Smooth muscle cell of the brain vasculature (primary cell): ENCODE results near the gene LRRC45.
"Not testable (repeated sequence)": the region's sequence is repeated elsewhere in the genome, so short reads cannot be mapped to it uniquely, and the experiment has no call there.

Source experiments
- DNase-seq: peaks from one replicate; pipeline ENCODE4 v3.0.0-alpha.2; 2012; ENCODE audit warnings: low read depth, low spot score

The LRRC45 gene

GRCh38 chr17:82022981-82023446 lies at the start of gene LRRC45:
Gene LRRC45, plus strand, starts transcription at chr17:82023305. Its CDS starts 339 bp downstream, at chr17:82023644.
- DNase-seq: peak; percentile 99

GRCh38 chr17:81973432-81973831 lies 49.7 kb upstream of the LRRC45 start:
- no peak for DNase-seq

DNA sequence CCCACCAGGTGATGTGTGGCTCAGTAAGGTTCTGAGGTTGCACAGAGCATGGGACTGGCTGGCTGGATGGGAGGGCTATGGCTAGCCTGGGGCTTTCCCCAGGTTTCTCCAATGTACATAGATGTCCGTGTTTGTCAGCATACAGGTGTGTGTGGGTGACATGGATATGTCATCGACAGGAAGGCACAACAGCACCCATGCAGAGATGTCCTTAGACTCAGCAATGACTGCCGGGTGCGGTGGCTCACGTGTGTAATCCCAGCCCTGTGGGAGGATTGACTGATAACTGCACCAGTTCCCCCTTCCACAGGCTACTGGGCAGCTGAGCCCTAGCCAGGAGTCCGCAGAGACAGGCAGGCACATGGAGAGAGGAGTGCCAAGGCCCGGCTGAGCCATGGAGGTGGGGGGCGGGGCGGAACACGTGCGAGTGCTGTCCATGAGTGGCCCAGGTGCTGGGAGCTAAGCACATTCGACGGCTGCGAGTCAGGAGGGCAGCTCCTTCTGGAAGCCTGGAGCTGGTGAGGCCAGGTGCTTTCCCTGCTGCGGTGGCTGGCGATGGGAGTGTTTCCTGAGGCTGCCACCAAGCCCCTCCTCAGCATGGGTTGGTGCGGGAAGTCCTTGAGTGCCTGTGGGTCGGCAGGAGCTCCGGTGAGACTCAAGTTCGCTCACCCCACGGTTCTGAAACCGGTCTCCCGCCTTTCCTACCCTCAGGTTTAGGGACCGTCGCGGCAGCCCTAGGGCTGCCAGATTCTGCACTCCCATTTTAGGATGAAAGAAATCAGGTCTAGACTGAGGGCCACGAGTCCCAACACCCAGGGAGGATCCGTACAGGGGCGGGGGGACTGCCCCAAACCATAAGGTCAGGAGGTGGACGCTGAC lies 46.5 kb upstream of the LRRC45 start:
- DNase-seq: no peak

DNA sequence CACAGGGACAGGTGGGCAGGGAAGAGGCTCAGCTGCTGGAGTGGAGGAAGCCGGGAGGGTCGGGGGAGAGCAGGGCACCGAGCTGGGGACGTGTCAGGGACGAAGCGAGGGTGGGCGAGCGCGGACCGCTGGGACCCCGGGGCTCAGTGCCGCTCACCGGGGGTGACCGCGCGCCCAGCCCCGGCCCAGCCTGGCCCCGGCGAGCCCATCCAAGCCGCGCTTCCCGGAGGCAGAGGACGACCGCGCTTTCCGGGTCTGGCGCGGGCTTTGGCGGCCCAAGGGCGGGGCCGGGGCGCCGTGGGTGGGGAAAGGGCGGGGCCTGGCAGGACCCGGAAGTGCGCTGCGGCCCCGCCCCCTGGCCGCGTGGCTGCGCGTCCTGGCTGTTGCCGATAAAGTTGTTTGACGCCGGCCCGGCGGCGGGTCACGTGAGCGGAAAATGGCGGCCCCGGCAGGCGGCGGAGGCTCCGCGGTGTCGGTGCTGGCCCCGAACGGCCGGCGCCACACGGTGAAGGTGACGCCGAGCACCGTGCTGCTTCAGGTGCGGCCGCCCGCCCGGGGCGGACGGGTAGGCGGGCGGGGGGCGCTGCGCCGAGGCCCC lies 45.8 kb upstream of the LRRC45 start, which contains the start of gene ASPSCR1:
ASPSCR1 (plus strand) TSS at position 419 of the 598 bp plus-strand sequence; CDS start at position 437, 18 bp downstream.
- DNase-seq: peak; percentile 80

DNA sequence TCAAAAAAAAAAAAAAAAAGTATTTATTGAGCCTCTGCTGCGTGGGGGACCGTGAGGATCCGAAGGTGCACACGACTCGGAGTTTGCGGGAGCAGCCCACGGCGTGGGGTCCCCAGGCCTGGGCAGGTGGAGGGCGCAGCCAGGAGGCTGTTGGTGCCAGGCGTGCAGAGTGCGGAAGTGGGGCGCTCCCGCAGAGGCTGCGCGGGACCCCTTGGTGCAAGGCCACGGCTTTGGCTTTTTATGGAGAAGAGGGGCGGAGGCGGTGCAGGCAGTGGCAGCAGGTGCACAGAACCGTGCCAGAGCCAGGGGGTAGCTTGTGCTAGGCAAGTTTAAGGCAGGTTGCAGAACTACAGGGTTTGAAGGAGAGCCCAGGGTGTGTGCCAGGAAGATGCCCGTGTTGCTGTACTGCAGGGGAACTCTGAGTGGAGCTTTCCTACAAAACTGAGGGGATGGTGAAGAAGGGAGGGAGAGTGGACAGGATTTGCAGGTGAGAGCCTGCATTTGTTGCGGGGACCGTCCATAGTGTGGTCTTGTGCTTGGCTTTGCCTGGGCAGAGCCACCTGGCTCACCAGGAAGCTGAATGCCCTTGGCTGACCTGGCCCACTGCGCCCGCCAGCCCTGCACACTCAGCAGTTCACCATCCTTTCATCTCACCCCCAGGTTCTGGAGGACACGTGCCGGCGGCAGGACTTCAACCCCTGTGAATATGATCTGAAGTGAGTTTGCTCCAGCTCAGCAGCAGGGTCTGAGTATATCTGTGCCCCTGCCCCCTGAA lies 44.4 kb upstream of the LRRC45 start:
- DNase-seq: no peak

GRCh38 chr17:81980122-81980521 lies 43.0 kb upstream of the LRRC45 start:
- DNase-seq: no peak

GRCh38 chr17:81980707-81981343 lies 42.3 kb upstream of the LRRC45 start:
- no peak for DNase-seq

DNA sequence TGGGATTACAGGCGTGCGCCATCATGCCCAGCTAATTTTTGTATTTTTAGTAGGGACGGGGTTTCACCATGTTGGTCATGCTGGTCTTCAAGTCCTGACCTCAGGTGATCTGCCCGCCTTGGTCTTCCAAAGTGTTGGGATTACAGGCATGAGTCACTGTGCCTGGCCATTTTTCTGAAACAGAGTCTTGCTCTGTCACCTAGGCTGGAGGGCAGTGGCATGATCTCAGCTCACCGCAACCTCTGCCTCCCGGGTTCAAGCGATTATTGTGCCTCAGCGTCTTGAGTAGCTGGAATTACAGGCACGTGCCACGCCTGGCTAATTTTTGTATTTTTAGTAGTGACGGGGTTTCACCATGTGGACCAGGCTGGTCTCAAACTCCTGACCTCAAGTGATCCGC lies 41.6 kb upstream of the LRRC45 start:
- not testable (repeated sequence) for DNase-seq

DNA sequence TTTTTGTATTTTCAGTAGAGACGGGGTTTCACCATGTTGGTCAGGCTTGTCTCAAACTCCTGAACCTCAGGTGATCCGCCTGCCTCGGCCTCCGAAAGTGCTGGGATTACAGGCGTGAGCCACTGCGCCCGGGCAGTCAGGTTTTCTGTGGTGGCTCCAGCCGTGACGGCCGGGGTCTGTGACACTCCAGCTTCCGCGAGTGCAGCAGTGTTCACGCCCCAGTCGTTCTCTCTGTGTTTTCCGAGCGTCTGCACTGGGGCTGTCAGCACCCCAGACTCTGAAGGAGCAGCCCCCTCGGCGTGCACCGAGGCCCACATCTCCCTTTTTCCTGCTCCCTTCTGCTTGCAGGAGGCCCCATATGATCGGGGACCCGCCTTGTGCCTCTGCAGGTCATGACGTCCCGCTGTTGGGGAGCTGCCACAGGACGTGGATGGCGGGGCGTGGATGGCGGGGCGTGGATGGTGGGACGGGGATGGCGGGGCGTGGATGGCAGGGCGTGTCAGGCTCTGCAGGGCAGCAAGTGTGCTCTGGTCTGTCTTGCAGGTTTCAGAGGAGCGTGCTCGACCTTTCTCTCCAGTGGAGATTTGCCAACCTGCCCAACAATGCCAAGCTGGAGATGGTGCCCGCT lies 40.0 kb upstream of the LRRC45 start:
- no peak for DNase-seq

DNA sequence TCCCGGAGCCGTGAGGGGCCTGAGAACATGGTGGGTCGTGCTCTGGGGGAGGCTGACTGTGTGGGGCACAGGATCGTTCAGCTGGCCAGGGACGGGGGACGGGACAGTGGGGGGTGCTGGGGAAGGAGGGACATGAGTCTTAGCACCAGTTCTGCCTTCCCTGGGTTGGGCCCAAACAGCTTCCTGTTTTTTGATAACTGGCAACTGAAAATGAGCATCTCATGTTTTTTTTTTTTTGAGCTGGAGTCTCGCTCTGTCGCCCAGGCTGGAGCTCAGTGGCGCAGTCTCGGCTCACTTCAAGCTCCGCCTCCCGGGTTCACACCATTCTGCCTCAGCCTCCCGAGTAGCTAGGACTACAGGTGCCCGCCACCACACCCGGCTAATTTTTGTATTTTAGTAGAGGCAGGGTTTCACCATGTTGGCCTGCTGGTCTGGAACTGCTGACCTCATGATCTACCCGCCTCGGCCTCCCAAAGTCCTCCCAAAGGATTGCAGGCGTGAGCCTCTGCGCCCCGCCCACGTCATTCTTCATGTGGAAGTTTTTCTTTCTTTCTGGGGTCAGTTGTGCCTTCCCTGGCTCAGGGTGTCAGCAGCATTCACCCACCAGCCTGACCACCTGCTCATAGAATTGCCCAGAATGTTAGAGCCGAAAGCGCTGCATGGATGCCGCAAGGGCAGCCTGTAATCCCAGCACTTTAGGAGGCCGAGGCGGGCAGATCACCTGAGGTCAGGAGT lies 39.3 kb upstream of the LRRC45 start:
- DNase-seq: no peak

DNA sequence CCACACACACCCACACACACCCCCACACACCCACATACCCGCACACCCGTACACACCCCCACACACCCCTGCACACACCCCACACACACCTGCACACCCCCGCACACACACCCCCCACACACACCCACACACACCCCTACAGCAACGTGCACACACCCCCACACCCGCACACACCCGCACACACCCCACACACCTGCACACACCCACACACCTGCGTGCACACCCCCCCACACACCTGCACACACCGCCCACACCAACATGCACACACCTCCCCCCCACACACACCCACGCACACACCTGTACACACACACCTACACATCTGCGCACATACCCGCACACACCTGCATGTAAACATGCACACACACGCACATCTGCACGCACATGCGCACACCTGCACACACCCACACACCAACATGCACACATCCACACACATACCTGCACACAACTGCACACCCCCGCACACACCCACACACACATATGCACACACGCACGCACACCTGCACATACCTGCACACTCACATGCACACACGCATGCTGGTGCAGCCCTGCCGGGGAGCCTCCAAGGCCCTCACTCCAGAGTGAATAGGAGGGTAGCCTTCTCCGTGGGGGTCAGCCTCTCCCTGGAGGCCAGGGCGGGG lies 38.2 kb upstream of the LRRC45 start:
- no peak for DNase-seq

DNA sequence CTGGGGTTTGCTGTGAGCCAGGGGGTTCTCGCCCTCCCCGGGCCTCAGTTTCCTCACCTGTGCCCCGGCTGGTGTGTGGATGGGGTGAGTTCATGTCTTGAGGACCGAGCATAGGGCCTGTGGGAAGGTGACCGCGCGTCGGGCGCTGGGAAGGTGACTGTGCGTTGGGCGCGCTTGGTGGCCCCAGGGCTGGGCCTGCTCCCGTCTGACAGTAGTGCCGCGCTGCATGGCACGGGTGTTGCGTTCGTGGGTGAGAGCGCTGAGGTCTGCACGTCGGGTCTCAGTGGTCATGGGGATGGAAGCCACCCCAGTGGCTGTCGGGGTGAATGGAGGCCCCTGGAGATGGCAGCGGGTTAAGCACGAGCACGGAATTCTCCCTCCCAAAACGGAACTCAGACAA lies 36.5 kb upstream of the LRRC45 start:
- DNase-seq: no peak

GRCh38 chr17:81987161-81987770 lies 35.8 kb upstream of the LRRC45 start:
- DNase-seq: no peak

DNA sequence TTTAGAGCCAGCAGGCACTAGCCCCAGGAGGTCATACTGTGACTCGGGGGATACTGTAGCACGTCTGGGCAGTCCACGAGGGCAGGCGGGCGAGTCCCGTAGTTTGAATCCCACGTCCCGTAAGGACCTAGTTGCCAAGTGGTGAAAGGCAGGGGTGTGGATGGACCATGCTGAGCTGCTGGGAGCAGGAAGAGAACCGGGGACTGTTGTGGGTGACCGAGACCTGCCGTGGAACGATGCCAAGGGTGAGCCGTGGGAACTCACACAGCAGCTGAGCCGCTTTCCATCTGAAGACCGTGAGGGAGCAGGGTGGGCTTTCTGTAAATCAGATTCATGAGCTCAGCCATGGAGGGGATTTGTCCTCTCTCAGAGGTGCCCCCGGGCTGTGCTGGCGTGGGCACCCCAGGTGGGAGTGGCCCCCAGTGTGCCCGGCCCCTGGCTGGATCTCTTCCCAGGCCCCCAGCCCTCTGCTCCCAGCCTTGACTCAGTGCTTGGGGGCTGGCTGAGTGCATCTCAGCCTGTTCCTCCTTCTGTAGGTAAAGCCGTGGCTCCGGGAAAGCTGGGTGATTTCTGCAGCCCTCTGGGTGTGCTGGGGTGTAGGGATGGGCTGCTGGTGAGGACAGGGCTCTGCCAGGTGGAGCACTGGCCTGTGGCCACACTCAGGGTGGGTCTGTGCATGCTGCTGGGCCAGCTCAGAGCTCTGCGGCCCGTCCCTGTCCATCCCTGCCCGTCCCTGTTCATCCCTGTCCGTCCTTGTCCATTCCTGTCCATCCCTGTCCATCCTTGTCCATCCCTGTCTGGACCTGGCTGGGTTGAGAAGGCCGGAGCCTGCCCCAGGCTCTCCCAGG lies 32.0 kb upstream of the LRRC45 start:
- DNase-seq: no peak

- no peak for DNase-seq
Observed at GRCh38 chr17:81991684-81992305, 31.3 kb upstream of the LRRC45 start.

- no peak for DNase-seq
Observed at GRCh38 chr17:81992306-81993102, 30.6 kb upstream of the LRRC45 start.
